ENCODE measurements around the gene SPATS2L. TPM values are rescaled to one million over a fixed set of nuclear protein-coding genes. Genes with fewer than 3 reads are reported as not detected.

SPATS2L gene
- total and polyA plus RNA-seq, 2 experiments from 2014 or later, result 118 to 154 TPM

DNA sequence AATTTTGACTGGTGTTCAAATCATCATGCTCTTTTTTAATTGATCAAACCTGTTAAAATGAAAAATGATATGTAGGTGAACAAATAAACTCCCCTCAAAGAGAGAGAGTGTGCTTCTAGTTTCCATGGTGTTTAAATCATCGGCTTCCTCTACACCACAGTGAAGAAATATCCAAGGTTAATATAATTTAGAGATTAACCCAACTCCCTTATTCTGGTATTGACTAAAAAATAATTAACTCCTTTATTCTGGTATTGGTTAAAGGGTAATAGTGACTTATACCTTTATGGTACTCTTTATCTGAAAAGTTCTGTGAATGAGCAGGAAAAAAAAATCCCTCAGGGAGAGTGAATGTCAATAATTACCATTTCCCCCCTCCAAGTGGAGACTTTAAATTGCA is 93.1 kb downstream of the SPATS2L start:
- no peak overlapping the region for H2AFZ ChIP-seq
- Mint-ChIP-seq H3K4me1 (peaks cover 24% of the 10 kb centered on the region), H3K9me3 (no peaks in the 10 kb centered on the region), H3K4me3 (no peak overlapping the region), H3K36me3 (ENCODE audit: low read depth) (peaks cover 44% of the 10 kb centered on the region), H3K27me3 (ENCODE audit: insufficient read depth, low read depth, poor library complexity) (no peaks in the 10 kb centered on the region), H3K27ac (no peak overlapping the region)
- no peak overlapping the region for H3K27ac ChIP-seq (ENCODE audit: low read depth)
- no peaks in the 10 kb centered on the region for H3K9me2 ChIP-seq (ENCODE audit: insufficient read depth)
- peaks cover 36% of the 10 kb centered on the region for H3K79me2 ChIP-seq (replicated peaks; ENCODE audit: insufficient read depth)
- H3F3A ChIP-seq (replicated peaks; ENCODE audit: low read depth), result no peaks in the 10 kb centered on the region
- ATAC-seq (no peak), DNase-seq (ENCODE audit: low spot score) (no peak)
- H3K4me3 ChIP-seq, result no peak overlapping the region
- H4K20me1 ChIP-seq (replicated peaks; ENCODE audit: insufficient read depth), result no peaks in the 10 kb centered on the region
- no peaks in the 10 kb centered on the region for H3K36me3 ChIP-seq (ENCODE audit: insufficient read depth)
- H3K4me2 ChIP-seq, result no peak overlapping the region
- no peaks in the 10 kb centered on the region for H3K27me3 ChIP-seq (ENCODE audit: insufficient read depth)
- TF ChIP-seq POLR2AphosphoS5 (IDR thresholded peaks at IDR 0.05; ENCODE audit: low read depth) (no peak), JUNB (IDR thresholded peaks at IDR 0.05; ENCODE audit: unreplicated experiment) (no peak), ZNF331 (CRISPR knock-in tag; IDR thresholded peaks at IDR 0.05; ENCODE audit: low read depth) (no peak), STAT1 (IDR thresholded peaks at IDR 0.05; ENCODE audit: unreplicated experiment) (no peak)
- TF ChIP-seq, protein P1, sequence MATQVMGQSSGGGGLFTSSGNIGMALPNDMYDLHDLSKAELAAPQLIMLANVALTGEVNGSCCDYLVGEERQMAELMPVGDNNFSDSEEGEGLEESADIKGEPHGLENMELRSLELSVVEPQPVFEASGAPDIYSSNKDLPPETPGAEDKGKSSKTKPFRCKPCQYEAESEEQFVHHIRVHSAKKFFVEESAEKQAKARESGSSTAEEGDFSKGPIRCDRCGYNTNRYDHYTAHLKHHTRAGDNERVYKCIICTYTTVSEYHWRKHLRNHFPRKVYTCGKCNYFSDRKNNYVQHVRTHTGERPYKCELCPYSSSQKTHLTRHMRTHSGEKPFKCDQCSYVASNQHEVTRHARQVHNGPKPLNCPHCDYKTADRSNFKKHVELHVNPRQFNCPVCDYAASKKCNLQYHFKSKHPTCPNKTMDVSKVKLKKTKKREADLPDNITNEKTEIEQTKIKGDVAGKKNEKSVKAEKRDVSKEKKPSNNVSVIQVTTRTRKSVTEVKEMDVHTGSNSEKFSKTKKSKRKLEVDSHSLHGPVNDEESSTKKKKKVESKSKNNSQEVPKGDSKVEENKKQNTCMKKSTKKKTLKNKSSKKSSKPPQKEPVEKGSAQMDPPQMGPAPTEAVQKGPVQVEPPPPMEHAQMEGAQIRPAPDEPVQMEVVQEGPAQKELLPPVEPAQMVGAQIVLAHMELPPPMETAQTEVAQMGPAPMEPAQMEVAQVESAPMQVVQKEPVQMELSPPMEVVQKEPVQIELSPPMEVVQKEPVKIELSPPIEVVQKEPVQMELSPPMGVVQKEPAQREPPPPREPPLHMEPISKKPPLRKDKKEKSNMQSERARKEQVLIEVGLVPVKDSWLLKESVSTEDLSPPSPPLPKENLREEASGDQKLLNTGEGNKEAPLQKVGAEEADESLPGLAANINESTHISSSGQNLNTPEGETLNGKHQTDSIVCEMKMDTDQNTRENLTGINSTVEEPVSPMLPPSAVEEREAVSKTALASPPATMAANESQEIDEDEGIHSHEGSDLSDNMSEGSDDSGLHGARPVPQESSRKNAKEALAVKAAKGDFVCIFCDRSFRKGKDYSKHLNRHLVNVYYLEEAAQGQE (IDR thresholded peaks at IDR 0.05; ENCODE audit: unreplicated experiment), result no peak
- TF ChIP-seq, protein P2, sequence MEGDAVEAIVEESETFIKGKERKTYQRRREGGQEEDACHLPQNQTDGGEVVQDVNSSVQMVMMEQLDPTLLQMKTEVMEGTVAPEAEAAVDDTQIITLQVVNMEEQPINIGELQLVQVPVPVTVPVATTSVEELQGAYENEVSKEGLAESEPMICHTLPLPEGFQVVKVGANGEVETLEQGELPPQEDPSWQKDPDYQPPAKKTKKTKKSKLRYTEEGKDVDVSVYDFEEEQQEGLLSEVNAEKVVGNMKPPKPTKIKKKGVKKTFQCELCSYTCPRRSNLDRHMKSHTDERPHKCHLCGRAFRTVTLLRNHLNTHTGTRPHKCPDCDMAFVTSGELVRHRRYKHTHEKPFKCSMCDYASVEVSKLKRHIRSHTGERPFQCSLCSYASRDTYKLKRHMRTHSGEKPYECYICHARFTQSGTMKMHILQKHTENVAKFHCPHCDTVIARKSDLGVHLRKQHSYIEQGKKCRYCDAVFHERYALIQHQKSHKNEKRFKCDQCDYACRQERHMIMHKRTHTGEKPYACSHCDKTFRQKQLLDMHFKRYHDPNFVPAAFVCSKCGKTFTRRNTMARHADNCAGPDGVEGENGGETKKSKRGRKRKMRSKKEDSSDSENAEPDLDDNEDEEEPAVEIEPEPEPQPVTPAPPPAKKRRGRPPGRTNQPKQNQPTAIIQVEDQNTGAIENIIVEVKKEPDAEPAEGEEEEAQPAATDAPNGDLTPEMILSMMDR (conservative IDR thresholded peaks at IDR 0.05; ENCODE audit: low read depth in 2 of 2), result no peak
- H3K4me1 ChIP-seq (ENCODE audit: insufficient read depth), result peaks cover 13% of the 10 kb centered on the region

DNA sequence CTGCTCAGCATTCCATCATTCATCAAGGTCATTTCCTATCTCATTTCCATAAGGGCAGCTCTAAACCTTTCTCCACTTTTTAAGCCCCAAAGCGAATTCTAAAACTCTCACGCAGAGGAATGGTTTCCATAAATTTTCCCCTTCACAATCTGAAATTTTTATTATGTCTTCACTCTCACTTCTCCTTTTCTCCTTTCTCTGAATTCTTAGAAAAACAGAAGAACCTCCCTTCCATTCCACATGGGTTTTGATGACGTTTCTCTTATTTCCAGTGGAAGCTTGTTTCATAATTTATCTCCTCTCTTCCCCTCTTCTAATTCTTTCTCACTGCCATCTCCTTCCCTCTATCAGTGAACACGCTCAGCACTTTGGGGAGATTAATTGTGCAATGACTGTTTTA is 97.3 kb downstream of the SPATS2L start:
- DNase-seq (ENCODE audit: low spot score), result no peak
- Histone ChIP-seq H4K20me1 (replicated peaks; ENCODE audit: insufficient read depth) (no peaks in the 10 kb centered on the region; the same call in 1 of the 2 replicates), H3K4me3 (no peak overlapping the region), H3K36me3 (ENCODE audit: insufficient read depth) (no peaks in the 10 kb centered on the region), H3K4me2 (no peak overlapping the region), H3K27ac (ENCODE audit: low read depth) (peak overlapping the region; percentile 21; the same call in 1 of the 2 replicates), H3K9me2 (ENCODE audit: insufficient read depth) (no peaks in the 10 kb centered on the region), H3K27me3 (ENCODE audit: insufficient read depth) (no peaks in the 10 kb centered on the region), H2AFZ (no peak overlapping the region), H3K79me2 (replicated peaks; ENCODE audit: insufficient read depth) (peaks cover 63% of the 10 kb centered on the region), H3K4me1 (ENCODE audit: insufficient read depth) (peaks cover 19% of the 10 kb centered on the region), H3F3A (replicated peaks; ENCODE audit: low read depth) (no peaks in the 10 kb centered on the region)
- Mint-ChIP-seq H3K9me3 (no peaks in the 10 kb centered on the region), H3K36me3 (ENCODE audit: low read depth) (peaks cover 52% of the 10 kb centered on the region), H3K27me3 (ENCODE audit: insufficient read depth, low read depth, poor library complexity) (no peaks in the 10 kb centered on the region), H3K4me1 (peaks cover 33% of the 10 kb centered on the region), H3K4me3 (no peak overlapping the region), H3K27ac (0 out of 2 replicates have a peak overlapping the region, but pooled peaks have one; percentile 10)
- no peak for ATAC-seq
- TF ChIP-seq ZNF114 (CRISPR knock-in tag; IDR thresholded peaks at IDR 0.05), result no peak
- TF ChIP-seq, protein P3, sequence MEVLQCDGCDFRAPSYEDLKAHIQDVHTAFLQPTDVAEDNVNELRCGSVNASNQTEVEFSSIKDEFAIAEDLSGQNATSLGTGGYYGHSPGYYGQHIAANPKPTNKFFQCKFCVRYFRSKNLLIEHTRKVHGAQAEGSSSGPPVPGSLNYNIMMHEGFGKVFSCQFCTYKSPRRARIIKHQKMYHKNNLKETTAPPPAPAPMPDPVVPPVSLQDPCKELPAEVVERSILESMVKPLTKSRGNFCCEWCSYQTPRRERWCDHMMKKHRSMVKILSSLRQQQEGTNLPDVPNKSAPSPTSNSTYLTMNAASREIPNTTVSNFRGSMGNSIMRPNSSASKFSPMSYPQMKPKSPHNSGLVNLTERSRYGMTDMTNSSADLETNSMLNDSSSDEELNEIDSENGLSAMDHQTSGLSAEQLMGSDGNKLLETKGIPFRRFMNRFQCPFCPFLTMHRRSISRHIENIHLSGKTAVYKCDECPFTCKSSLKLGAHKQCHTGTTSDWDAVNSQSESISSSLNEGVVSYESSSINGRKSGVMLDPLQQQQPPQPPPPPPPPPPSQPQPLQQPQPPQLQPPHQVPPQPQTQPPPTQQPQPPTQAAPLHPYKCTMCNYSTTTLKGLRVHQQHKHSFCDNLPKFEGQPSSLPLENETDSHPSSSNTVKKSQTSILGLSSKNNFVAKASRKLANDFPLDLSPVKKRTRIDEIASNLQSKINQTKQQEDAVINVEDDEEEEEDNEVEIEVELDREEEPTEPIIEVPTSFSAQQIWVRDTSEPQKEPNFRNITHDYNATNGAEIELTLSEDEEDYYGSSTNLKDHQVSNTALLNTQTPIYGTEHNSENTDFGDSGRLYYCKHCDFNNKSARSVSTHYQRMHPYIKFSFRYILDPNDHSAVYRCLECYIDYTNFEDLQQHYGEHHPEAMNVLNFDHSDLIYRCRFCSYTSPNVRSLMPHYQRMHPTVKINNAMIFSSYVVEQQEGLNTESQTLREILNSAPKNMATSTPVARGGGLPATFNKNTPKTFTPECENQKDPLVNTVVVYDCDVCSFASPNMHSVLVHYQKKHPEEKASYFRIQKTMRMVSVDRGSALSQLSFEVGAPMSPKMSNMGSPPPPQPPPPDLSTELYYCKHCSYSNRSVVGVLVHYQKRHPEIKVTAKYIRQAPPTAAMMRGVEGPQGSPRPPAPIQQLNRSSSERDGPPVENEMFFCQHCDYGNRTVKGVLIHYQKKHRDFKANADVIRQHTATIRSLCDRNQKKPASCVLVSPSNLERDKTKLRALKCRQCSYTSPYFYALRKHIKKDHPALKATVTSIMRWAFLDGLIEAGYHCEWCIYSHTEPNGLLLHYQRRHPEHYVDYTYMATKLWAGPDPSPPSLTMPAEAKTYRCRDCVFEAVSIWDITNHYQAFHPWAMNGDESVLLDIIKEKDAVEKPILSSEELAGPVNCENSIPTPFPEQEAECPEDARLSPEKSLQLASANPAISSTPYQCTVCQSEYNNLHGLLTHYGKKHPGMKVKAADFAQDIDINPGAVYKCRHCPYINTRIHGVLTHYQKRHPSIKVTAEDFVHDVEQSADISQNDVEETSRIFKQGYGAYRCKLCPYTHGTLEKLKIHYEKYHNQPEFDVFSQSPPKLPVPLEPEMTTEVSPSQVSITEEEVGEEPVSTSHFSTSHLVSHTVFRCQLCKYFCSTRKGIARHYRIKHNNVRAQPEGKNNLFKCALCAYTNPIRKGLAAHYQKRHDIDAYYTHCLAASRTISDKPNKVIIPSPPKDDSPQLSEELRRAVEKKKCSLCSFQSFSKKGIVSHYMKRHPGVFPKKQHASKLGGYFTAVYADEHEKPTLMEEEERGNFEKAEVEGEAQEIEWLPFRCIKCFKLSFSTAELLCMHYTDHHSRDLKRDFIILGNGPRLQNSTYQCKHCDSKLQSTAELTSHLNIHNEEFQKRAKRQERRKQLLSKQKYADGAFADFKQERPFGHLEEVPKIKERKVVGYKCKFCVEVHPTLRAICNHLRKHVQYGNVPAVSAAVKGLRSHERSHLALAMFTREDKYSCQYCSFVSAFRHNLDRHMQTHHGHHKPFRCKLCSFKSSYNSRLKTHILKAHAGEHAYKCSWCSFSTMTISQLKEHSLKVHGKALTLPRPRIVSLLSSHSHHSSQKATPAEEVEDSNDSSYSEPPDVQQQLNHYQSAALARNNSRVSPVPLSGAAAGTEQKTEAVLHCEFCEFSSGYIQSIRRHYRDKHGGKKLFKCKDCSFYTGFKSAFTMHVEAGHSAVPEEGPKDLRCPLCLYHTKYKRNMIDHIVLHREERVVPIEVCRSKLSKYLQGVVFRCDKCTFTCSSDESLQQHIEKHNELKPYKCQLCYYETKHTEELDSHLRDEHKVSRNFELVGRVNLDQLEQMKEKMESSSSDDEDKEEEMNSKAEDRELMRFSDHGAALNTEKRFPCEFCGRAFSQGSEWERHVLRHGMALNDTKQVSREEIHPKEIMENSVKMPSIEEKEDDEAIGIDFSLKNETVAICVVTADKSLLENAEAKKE (CRISPR knock-in tag; IDR thresholded peaks at IDR 0.05), result no peak
- no peak for TF ChIP-seq EZH2phosphoT487 (IDR thresholded peaks at IDR 0.05; ENCODE audit: unreplicated experiment)

All from GM23338 (cell line).